IPS DF 4.7 (cell line): ENCODE results near the gene ZNF584.

Source experiments
- DNase-seq: peaks from one replicate; pipeline ENCODE4 v3.0.0-alpha.2; 2013; ENCODE audit warnings: low spot score; ENCODE audit errors: extremely low read depth

The ZNF584 gene

GRCh38 chr19:58466089-58466759, 57.8 kb downstream of the ZNF584 start:
- DNase-seq = no peak

GRCh38 chr19:58466760-58467589, 58.5 kb downstream of the ZNF584 start, which contains the start of gene ZNF324:
TSS of gene ZNF324 (plus strand) at chr19:58467080. CDS start at chr19:58469186, 2,106 bp downstream.
- peak; percentile 89 for DNase-seq
